ENCODE data around the gene HYAL3.
"Not testable (repeated sequence)": the region's sequence is repeated elsewhere in the genome, so short reads cannot be mapped to it uniquely, and the experiment has no call there.

The HYAL3 gene

DNA sequence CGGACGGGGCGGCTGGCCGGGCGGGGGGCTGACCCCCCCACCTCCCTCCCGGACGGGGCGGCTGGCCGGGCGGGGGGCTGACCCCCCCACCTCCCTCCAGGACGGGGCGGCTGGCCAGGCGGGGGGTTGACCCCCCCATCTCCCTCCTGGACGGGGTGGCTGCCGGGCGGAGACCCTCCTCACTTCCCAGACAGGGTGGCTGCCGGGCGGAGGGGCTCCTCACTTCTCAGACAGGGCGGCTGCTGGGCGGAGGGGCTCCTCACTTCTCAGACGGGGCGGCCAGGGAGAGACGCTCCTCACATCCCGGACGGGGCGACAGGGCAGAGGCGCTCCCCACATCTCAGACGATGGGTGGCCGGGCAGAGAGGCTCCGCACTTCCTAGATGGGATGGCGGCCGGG is 12.8 kb upstream of the HYAL3 start:
- not testable (repeated sequence) for DNase-seq

DNA sequence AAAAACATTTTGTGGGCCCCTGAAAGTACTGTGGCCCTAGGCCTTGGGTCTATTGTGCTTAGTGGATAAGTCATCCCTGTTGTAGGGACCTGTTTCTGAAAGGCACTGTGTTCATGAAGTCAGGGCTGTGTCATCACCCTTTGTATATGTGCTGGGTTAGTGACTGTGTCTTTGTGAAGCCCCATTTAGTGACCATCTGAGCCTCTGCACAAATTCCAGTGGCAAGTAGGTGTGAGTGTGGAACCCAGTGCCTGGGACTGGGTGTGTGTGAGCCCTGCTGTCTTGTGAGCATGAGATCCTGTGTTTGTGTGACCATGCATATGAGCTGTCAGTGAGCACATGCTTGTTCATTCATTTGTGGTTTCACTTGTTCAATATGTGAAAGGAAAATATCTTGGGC is 5.4 kb upstream of the HYAL3 start:
- no peak for DNase-seq

DNA sequence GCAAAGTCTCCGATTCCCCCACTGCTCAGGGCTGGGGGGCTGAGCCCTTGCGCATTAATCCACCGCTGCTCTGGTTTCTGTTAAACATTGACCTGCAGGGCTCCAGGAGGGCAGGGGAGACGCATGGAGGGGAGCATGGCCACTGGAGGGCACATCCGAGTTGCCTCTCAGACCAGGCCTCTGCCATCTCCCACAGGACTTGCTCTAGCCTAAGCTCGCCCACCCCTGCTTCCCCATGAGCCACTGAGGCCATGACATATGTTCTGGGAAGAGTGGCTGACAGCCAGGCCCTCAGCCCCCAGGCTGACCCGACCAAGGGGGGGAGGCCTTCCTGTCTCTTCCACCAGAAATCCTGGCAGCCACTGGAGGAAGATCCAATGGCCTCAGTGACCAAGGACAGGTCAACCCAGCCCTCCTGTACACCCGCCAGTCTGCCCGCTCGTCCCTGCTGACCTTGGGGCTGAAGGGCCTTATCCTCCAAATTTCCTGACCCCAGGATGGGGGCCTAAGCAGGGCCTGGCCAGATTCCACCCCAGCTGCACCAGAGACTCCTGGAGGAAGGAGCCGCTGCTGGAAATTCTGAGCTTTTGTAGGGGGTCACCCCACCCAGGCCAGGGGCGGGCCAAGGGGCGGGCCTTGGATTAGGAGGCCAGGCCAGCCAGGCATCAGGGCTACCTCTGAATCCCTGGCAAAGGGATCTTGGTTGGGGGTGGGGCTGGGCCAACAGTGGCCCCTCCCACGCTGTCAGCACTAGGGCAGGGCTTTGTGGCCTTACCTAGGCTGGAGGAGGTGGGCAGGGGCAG is 4.0 kb upstream of the HYAL3 start, which contains the start of gene HYAL1:
Gene HYAL1 (minus strand): TSS at position 562 of the 803 bp plus-strand sequence. CDS start 618 bp downstream, outside the sequence.
- no peak for DNase-seq

DNA sequence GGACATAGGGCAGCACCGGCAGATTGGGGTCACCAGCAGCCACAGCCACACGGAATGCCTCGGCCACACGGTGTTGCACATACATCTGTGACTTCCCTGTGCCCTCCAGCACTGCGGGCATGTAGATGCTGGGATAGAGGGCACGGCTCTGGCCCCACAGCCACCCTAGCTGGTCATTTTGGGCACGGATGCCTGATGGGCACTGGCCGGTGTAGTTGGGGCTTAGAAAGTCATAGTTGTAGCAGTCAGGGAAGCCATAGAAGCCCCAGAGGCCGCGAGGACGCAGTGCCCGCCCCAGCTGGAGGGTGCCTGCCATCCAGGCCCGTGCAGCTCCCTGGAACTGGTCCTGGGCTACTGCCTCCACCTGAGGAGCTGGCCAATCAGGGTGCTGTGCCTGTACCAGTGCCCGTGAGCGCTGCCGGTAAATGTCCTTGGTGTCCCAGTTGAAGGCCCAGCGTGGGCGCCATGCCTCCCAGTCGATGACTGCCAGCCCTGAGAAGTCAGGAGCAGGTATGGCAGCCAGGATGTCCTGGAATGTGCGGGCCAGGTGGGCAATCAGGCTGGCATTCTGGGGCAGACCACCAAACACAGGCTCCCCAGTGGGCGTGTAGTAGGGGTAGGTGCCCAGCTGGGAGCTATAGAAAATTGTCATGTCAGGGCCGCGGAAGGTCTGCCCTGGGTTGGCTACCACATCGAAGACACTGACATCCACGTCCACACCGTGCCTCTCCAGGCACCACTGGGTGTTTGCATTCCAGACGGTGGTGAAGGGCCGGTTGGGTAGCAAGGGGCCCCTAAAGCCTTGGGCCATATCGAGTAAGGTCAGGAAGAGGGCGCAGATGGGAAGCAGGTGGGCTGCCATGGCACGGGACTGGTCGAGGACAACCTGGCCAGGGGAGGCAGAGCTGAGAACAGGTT is 3.1 kb upstream of the HYAL3 start:
- no peak for DNase-seq

GRCh38 chr3:50300681-50301254 is 1.6 kb upstream of the HYAL3 start:
- DNase-seq = no peak

- peak; percentile 74 to 87 for DNase-seq
Observed at GRCh38 chr3:50299929-50300680, 900 bp upstream of the HYAL3 start.

- no peak for DNase-seq
Observed at GRCh38 chr3:50299638-50299928, 378 bp upstream of the HYAL3 start.

DNA sequence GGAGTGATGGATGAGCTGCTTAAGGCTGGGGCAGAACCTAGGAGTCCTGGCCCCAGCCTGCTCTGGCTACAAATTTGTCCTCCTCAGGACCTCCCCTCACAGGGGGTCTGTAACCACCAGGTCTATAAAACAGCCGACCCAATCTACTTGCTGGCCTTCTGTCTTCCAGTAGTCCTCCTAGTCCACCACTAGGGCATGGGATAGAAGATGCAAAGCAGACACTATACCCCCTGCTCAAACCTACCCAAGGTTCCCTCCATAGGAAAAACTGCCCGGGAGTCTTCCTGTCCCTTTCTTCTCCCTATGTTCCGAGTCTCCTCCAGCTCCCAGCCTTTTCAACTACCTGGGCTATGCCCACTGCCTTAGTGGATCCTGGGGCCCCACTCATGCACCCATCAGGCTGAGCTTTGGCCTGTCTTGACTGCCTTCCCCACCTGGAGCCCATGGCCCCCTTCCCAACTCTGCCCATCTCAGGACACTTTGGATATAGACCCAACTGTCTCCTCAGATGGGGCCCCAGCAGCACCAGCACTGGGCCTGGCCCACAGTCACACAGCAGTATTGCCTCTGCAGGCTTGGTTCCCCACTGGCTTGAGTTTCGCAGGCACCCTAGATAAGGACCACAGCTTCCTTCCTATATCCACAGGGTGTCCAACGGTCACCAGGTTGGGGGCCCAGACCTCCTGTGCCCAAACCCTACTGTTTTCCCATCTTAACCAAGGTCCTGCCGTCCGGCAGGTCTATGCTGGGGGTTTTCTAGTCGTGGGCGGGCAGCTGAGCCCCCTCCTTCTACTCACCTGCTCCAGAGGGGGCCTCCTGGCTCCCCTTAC is 1.1 kb downstream of the HYAL3 start:
- DNase-seq = no peak

- no peak for DNase-seq
Observed at GRCh38 chr3:50297384-50297775, 1.8 kb downstream of the HYAL3 start.

DNA sequence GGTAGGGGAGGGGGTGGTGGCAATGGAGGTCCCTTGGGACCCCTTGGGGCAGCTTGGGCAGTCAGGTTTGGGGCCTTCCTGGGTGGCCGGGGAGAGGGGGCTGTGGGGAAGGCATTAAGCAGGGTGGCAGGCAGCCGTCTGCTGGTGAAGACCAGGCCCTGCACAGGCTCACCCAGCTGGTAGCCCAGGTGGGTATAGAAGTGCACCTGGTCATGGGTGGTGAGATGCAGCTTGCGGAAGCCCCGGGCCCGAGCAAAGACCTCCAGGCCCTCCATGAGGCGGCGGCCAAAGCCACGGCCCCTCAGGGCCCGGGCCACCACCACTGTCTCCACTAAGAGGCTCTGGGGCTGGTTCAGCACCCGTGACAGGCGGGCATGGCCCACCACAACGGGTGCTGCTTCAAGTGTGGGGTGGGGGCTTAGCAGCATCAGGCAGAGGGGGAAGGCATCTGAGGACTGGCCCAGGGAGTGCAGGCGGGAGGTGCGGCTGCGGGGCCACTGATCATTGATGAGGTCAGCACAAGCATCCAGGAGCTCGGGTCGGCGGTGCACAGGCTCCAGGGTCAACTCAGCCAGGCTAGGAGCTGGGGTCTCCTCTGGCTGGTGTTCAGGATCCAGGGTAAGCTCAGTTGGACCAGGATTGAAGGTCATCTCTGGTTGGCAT is 2.4 kb downstream of the HYAL3 start:
- no peak for DNase-seq

DNA sequence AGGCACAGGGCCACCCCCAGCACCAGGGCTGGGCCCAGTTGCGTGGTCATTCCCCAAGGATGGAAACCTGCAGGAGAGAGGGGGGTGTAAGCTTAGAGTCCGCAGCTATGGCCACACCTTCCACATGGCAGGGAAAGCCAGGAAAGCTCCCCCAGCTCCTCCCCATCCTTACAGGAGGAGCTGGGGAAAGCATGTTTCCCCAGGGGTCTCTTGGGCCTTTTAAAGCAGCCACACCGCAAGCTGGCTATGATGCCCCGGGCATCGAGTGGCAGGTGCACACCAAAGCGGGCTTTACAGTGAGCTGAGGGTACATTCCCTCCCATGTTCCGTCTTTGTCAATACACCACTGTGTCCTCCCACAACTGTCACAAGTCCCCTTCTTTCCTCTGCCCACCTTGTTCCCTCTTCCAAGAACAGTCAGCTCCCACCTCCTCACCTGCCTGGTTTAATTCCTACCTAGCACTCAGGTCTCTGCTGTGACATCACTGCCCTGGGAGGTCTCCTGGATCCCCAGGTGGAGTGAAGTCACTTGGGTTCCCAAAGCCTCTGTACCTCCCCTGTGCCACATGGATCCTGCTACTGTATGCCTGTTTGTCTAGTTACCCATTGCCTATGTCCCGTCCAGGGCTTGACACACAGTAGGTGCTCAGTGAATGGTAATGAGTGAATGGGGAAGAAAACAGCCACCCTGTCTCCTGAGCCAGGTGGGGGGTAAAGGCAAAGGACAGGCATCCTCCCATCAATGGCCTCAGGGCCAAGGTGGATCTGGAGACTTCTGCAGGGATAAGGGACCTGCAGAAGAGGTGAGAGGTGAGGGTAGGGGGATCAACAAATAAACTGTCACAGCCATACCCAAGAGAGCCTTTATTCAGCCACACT is 3.4 kb downstream of the HYAL3 start:
- no peak for DNase-seq

DNA sequence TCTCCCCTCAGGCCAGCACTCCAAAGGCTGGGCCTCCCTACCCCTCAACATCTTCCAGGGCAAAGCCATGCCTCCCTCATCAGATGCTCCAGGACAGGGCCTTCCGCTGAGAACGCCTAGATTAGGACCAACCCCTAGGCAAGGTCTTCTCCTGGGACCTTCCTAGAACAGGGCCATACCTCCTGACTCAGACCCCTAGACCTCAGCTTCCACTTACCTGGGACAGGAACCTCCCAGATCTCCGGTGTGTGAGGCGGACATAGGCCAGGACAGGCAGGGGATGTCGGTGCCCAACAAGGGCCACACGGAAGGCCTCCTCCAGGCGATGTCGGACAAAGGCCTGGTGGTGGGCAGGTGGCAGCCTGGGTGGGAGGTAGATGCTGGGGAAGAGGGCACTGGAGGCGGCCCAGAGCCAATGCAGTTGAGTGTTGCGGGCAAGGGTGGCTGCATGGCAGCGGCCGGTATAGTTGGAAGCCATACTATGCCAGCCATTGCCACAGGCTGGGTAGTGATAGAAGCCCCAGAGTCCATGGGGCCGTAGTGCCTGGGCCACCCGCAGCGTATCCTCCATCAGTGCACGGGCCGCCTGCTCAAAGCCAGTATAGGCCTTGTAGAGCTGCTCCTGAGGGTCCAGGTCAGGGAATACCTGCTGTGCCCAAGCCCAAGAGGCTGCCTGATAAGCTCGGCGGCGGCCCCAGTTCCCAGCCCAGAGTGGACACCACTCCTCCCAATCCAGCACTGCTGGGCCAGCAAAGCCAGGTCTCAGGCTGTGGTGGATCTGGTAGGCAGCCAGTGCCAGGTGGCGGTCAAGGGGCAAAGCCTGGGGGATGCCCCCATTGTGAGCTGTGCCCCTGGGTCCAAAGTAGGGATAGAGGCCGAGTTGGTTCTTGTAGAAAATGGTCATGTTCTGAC is 4.5 kb downstream of the HYAL3 start:
- no peak for DNase-seq

DNA sequence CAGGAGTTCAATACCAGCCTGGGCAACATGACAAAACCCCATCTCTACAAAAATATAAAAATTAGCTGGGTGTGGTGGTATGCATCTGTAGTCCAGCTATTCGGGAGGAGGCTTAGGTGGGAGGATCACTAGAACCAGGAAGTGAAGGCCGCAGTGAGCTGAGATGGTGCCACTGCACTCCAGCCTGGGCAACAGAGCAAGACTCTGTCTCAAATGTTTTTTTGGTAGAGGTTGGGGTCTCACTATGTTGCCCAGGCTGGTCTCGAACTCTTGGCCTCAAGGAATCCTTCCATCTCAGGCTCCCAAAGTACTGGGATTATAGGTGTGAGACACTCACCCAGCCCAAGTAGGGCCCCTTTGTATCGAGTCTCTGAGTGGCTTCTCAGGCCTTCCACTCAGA is 5.1 kb downstream of the HYAL3 start:
- no peak for DNase-seq

DNA sequence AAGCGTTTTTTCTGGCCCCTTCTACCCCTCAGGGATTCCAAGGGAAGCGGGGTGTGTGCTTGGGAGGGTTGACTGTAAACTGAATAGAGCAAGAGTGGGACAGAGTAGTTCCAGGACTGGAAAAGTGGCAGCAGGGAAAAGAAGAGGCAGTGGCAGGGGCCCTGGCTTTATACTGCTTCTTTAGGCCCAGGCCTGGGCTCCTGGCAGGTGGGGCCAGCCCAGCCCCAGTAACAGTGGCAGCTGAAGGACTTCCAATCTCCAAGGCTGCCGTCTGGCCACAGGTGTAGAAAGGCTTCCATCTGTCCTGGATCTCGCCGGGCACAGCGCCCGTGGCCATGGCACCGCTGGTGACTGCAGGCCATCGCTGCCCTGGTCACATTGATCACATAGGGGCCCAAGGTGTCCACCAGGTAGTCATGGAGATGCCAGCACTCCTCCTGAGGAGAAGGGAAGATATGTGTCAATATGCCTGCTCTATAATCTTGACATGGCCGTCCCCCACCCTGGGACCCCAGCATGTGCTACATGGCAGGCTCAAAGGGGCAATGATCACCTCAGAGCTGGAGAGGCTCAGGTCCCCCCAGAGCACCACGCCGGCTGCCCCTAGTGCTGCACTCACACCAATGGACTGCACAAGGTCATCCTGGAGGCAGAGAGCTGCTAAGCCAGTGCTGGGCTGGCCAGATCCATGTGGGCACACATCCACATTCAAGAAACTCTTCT is 6.0 kb downstream of the HYAL3 start:
- DNase-seq = no peak

DNA sequence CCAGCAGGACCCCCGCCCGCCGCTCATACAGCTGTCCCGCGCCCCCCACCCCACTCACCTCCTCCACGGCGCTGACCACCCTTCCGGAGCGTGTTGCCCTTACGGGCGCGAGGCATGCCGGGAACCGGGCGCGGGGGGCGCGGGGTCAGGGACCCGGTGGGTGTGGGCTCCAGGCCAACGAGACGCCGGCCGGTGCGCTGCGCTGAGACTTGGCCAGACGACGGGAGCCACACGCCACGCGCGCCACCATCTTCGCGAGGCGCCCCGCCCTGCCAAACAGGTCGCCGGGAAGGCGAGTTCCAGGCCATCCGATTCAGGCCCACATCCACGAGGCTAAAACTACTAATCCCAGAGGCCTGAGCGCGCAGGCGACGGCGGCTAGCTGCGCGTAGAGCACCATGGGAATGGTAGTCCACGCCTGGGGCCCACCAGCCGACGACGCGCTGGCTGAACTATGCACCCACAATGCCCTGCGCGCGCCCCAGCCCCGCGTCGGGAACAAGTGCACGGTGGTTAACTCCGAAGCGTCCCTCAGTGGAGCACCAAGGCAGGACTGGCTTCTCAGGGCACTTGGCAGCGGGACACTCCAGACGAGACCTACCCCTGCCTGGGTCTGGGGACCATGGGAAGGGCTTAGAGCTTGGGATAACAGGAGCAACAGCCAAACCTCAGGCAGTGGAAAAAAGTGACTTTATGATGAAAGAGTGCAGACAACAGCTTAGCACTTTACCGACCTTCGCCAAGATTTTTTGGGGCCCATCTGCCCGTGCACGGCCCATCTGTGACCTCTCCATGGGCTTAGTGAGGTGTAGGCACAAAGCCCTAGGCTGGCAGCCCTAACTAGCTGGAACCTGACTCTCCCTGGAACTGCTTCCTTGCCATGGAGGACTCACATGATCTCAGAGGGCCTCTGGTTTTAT is 6.8 kb downstream of the HYAL3 start, which contains the start of gene IFRD2:
Gene IFRD2 (minus strand): TSS at position 271 of the 920 bp plus-strand sequence. CDS start 155 bp downstream, at position 116.
- peak; percentile 95 to 97 for DNase-seq

DNA sequence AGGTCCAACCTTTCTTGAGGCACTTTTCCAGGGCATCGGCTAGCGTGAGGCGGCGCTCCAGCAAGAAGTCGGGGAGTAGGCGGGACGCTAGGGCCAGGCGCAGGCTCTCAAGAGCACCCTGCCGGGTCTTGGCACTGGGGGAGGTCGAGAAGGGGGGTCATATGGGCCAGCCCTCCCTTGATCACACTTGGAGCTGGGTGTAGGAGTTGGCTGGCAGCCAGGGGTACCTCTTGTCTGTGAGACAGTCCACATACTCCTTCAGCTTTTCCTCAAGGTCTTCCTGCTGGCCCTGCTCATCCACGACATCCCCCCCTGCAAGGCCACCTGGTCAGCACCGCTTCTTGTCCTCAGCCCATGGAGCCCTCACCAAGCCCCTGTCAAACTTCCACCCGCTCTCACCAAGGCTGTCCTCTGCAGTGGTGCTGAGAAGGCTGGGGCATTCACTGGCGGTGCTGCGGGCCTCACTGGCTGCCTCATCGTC is 9.0 kb downstream of the HYAL3 start:
- DNase-seq = no peak

- no peak for DNase-seq
Observed at GRCh38 chr3:50289130-50289529, 10.1 kb downstream of the HYAL3 start.
